Omental fat pad (tissue), 4 donors: ENCODE results near the gene OR1B1. TPM values are rescaled to one million over a fixed set of nuclear protein-coding genes. Genes with fewer than 3 reads are reported as not detected.

ENCODE experiments used
- ATAC-seq: fragments of 150-250 bp; one replicate; pipeline ENCODE4 v1.9.1; 2016; ENCODE audit warnings: mild to moderate bottlenecking, moderate library complexity; ENCODE audit not compliant: low FRiP score
- DNase-seq: peaks from one replicate; pipeline ENCODE4 v3.0.0-alpha.2; 2019; ENCODE audit warnings: low spot score
- total RNA-seq, 4 donors: library from RNA; depleted of rRNA; stranded (reverse); fragments of >200 nt; gene quantifications; one replicate each; pipeline ENCODE4 v1.1.0, GENCODE V29; 2016
- TF ChIP-seq, protein P1 (sequence below), 3 donors: fragments of 450-650 bp; IDR thresholded peaks; one replicate each; pipeline ENCODE4 v1.5.1; 2016 to 2017; ENCODE audit warnings: antibody characterized with exemption in 3 of 3, mild to moderate bottlenecking in 3 of 3, moderate library complexity in 2 of 3

The OR1B1 gene
- total RNA-seq, 4 donors from 2014 or later: not detected

GRCh38 chr9:122579874-122580273, 77.6 kb downstream of the OR1B1 start:
- ATAC-seq (no peak), DNase-seq (no peak)
- TF ChIP-seq, protein P1, sequence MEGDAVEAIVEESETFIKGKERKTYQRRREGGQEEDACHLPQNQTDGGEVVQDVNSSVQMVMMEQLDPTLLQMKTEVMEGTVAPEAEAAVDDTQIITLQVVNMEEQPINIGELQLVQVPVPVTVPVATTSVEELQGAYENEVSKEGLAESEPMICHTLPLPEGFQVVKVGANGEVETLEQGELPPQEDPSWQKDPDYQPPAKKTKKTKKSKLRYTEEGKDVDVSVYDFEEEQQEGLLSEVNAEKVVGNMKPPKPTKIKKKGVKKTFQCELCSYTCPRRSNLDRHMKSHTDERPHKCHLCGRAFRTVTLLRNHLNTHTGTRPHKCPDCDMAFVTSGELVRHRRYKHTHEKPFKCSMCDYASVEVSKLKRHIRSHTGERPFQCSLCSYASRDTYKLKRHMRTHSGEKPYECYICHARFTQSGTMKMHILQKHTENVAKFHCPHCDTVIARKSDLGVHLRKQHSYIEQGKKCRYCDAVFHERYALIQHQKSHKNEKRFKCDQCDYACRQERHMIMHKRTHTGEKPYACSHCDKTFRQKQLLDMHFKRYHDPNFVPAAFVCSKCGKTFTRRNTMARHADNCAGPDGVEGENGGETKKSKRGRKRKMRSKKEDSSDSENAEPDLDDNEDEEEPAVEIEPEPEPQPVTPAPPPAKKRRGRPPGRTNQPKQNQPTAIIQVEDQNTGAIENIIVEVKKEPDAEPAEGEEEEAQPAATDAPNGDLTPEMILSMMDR (IDR thresholded peaks at IDR 0.05): no peak

Other genes with a start within 250 kb of the OR1B1 start
- gene OR1J1, start 179.7 kb downstream of the OR1B1 start, total RNA-seq: not detected
- not detected for gene OR1J2, start 146.8 kb downstream of the OR1B1 start, total RNA-seq
- not detected for gene OR1J4, start 138.5 kb downstream of the OR1B1 start, total RNA-seq
- gene OR1N1, start 130.3 kb downstream of the OR1B1 start, total RNA-seq: not detected
- gene OR1N2, start 104.5 kb downstream of the OR1B1 start, total RNA-seq: under 1 TPM in 1 of 4 donors, not detected in 3; 0.48 TPM
- not detected for gene OR1L8, start 74.2 kb downstream of the OR1B1 start, total RNA-seq
- gene OR1Q1, start 42.9 kb downstream of the OR1B1 start, total RNA-seq: not detected
- not detected for gene OR1L1, start 4.1 kb upstream of the OR1B1 start, total RNA-seq
- not detected for gene OR1L3, start 17.5 kb upstream of the OR1B1 start, total RNA-seq
- not detected for gene OR1L4, start 66.4 kb upstream of the OR1B1 start, total RNA-seq
- gene OR1L6, start 84.7 kb upstream of the OR1B1 start, total RNA-seq: not detected
- not detected for gene OR5C1, start 131.3 kb upstream of the OR1B1 start, total RNA-seq
- not detected for gene OR1K1, start 142.5 kb upstream of the OR1B1 start, total RNA-seq
- 10 to 100 TPM; 10.8 to 23.5 (median 13.7) TPM for gene PDCL, start 171.0 kb upstream of the OR1B1 start, total RNA-seq
- 10 to 100 TPM; 30.5 to 63.5 (median 41.3) TPM for gene RC3H2, start 247.7 kb upstream of the OR1B1 start, total RNA-seq